ENCODE measurements around the gene ATP6V1C2. TPM values are rescaled to one million over a fixed set of nuclear protein-coding genes. Genes with fewer than 3 reads are reported as not detected.

ATP6V1C2 gene
- total RNA-seq, 4 donors from 2014 or later, result 2.3 to 17.3 (median 10.6) TPM

DNA sequence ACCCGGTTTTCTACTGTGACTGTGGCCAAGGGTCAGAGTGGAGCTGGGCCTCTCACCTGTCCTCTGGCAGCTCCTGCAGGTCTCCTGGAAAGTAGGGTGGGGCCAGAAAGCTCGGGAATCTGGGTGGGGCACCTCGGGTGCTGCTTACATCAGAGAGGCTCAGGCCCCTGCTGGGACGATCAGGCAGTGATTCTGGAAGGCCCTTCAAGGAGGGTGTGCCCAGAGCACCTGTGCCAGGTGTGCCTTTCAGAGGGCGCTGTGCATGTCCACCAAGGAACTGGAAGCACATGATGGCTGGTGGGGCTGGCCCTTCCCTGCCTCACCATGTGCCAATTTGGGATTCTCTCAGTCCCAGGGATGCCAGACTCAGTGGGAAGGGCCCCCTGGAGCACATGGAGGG is 44.0 kb downstream of the ATP6V1C2 start:
- intact Hi-C loops (cut with DNase I), result no loop called here
- H3K4me1 ChIP-seq, result no peaks in the 10 kb centered on the region
- H3K9me3 ChIP-seq, result no peaks in the 10 kb centered on the region
- H3K36me3 ChIP-seq, result no peaks in the 10 kb centered on the region
- H3K27ac ChIP-seq, result no peak overlapping the region
- 20% methylated on average over 1 of the region's 5 CpGs; no CpG with 5 or more reads in 1 of the 2 donors for WGBS, 2 donors
- H3K27me3 ChIP-seq, result peaks cover 0 to 14% (median 0%) of the 10 kb centered on the region in 4 donors
- TF ChIP-seq, protein P1, sequence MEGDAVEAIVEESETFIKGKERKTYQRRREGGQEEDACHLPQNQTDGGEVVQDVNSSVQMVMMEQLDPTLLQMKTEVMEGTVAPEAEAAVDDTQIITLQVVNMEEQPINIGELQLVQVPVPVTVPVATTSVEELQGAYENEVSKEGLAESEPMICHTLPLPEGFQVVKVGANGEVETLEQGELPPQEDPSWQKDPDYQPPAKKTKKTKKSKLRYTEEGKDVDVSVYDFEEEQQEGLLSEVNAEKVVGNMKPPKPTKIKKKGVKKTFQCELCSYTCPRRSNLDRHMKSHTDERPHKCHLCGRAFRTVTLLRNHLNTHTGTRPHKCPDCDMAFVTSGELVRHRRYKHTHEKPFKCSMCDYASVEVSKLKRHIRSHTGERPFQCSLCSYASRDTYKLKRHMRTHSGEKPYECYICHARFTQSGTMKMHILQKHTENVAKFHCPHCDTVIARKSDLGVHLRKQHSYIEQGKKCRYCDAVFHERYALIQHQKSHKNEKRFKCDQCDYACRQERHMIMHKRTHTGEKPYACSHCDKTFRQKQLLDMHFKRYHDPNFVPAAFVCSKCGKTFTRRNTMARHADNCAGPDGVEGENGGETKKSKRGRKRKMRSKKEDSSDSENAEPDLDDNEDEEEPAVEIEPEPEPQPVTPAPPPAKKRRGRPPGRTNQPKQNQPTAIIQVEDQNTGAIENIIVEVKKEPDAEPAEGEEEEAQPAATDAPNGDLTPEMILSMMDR (IDR thresholded peaks at IDR 0.05), result no peak
- TF ChIP-seq POLR2A (IDR thresholded peaks at IDR 0.05), result no peak
- H3K4me3 ChIP-seq, result no peak overlapping the region
- no peak for DNase-seq

DNA sequence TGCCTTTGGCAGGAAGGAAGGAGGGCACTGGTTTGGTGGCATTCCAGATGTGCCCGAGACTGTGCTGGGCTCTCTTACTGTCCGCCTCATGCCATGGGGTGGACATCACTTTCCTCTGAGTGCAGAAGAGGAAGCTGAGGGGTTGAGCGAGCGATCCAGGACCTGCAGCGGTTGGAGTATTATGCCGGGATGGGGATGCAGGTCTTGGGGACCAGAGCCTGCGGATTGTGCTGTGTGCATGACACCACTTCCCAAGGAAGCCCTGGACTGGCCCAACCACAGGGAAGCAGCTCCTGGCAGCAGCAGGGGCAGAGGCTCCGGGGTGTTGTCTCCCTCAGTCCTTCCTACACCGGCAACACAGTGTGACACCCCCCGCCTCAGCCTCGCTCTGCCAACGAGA is 44.5 kb downstream of the ATP6V1C2 start:
- H3K36me3 ChIP-seq, result no peaks in the 10 kb centered on the region
- no peaks in the 10 kb centered on the region for H3K4me1 ChIP-seq
- intact Hi-C loops (cut with DNase I), result no loop called here
- H3K9me3 ChIP-seq, result no peaks in the 10 kb centered on the region
- 84% methylated on average over 6 of the region's 12 CpGs; no CpG with 5 or more reads in 1 of the 2 donors for whole genome bisulfite sequencing, 2 donors
- H3K27ac ChIP-seq, result no peak overlapping the region
- no peak for DNase-seq
- no peak for TF ChIP-seq POLR2A (IDR thresholded peaks at IDR 0.05)
- TF ChIP-seq, protein P1 (IDR thresholded peaks at IDR 0.05), result no peak
- H3K4me3 ChIP-seq, result no peak overlapping the region
- peaks cover 0 to 14% (median 0%) of the 10 kb centered on the region in 4 donors for H3K27me3 ChIP-seq

DNA sequence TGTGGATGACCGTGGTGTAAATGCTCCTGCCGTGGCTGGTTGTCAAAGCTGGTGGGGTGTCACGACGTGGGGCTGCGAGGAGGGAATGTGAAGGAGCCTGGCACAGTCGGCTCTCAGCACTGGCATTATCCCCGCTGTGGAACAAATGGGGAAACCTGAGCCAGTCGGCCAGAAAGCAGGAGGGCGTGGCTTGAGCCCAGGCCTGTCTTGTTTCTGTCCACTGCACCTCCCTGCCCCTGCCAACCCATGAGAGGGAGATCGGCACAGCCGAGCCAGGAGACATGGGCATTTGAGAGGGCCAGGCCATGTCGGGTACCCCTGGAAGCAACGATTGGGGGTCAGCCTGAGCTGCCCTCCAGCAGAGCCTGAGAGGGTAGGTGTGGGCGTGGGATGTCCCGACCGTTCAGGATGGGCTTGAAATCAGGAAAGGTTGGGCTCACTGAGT is 46.7 kb downstream of the ATP6V1C2 start:
- WGBS, 2 donors, result 56 to 69% methylated on average over 6 to 15 of the region's 16 CpGs
- H3K4me1 ChIP-seq, result no peaks in the 10 kb centered on the region
- H3K27me3 ChIP-seq, result peaks cover 0 to 7% (median 0%) of the 10 kb centered on the region in 4 donors
- TF ChIP-seq, protein P1 (IDR thresholded peaks at IDR 0.05), result no peak
- TF ChIP-seq POLR2A (IDR thresholded peaks at IDR 0.05), result no peak
- H3K4me3 ChIP-seq, result no peak overlapping the region
- no peaks in the 10 kb centered on the region for H3K36me3 ChIP-seq
- no peaks in the 10 kb centered on the region for H3K9me3 ChIP-seq
- no peak for DNase-seq
- intact Hi-C loops (cut with DNase I), result no loop called here
- H3K27ac ChIP-seq, result no peak overlapping the region

DNA sequence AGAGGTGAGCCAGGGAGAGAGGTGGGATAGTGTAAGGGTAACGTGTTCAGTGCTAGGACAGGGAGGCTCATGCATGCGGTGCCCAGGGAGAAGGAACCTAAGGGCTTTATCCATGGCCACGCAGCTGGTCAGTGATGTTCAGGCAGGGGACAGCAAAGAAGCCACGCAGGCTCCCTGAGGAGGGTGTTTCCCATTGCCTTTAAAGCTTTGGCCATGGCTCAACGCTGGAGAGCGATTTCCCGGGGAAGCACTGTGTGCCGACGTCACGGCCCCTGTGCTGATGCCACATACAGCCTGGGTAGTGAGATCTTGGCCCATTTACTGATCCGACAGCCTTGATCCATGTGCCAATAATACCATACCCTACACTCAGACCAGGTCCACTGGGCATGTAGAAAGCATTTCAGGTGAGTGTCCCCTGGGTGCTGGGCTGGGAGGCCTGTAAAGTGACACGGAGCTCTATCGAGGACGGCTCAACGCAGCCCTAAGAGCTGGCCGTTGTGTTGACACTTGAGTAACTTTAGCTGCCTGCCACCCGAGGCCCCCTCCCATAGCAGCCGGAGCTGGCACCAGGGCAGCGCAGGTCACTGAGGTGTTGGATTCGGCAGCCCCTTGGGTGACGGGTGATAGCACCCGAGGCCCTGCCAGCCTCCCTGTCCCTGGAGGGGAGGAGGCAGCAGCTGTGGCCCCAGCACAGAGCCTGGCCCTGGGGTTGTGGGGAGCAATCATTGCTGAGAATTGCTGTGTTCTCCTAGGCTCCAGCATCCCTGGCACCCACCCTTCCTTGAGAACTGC is 49.7 kb downstream of the ATP6V1C2 start:
- TF ChIP-seq, protein P1 (IDR thresholded peaks at IDR 0.05), result no peak
- TF ChIP-seq POLR2A (IDR thresholded peaks at IDR 0.05), result no peak
- Histone ChIP-seq H3K27me3 (no peaks in the 10 kb centered on the region), H3K36me3 (no peaks in the 10 kb centered on the region), H3K4me3 (no peak overlapping the region), H3K9me3 (no peaks in the 10 kb centered on the region), H3K4me1 (peaks cover 0 to 14% (median 9%) of the 10 kb centered on the region in 3 donors), H3K27ac (no peak overlapping the region)
- intact Hi-C loops (cut with DNase I), result no loop called here
- DNase-seq, result no peak
- WGBS, 2 donors, result 51 to 77% methylated on average over 6 to 12 of the region's 22 CpGs

DNA sequence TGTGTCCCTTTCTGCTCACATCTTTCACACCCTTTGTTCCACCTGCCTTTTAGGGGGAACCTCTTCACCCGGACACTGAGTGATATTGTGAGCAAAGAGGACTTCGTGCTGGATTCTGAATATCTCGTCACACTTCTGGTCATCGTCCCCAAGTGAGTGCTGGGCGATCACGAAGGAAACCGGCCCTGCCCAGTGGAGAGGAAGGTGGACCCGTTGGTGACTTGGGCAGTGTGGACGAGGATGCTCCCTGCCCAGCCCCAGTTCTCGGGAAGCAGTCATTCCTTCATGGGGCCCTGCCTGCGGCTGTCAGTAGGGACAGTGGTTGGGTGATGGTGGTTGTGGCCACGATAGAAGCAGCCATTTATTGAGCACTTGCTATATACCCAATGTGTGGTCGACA is 50.4 kb downstream of the ATP6V1C2 start:
- Histone ChIP-seq H3K27ac (no peak overlapping the region), H3K36me3 (peaks cover 0 to under 1% (median 0%) of the 10 kb centered on the region in 3 donors), H3K4me3 (no peak overlapping the region), H3K9me3 (no peaks in the 10 kb centered on the region), H3K4me1 (peaks cover 0 to 20% (median 9%) of the 10 kb centered on the region in 3 donors), H3K27me3 (no peaks in the 10 kb centered on the region)
- WGBS, 2 donors, result 85 to 88% methylated on average over 8 to 13 of the region's 13 CpGs
- TF ChIP-seq, protein P1 (IDR thresholded peaks at IDR 0.05), result no peak
- no peak for TF ChIP-seq POLR2A (IDR thresholded peaks at IDR 0.05)
- intact Hi-C loops (cut with DNase I), result no loop called here
- no peak for DNase-seq
